Activated CD8-positive, alpha-beta memory T cell treated with anti-CD3 and anti-CD28 coated beads, Interleukin-2, amount 10 ng/mL, durations not matched to agents 7 days and 5 days (primary cell): Measurements from ENCODE around the gene GNPNAT1. TPM values are rescaled to one million over a fixed set of nuclear protein-coding genes. Genes with fewer than 3 reads are reported as not detected.
A peak's percentile ranks its signal among the peaks of the same experiment; 100 is the strongest.

ENCODE experiments used
- ATAC-seq: fragments of 150-1000 bp; cut with Tn5 transposase; one replicate; pipeline ENCODE4 v1.10.0; 2021; ENCODE audit warnings: moderate library complexity
- CTCF ChIA-PET: fragments of 350-600 bp; sonication (Branson Sonifier 250); formaldehyde crosslinking; loops from one replicate; lab custom pipeline; 2021; ENCODE audit warnings: antibody characterized with exemption; lab: Charles Lee
- DNase-seq: peaks from one replicate; pipeline ENCODE4 v3.0.0-alpha.2; 2020
- H3K27ac Mint-ChIP-seq: one replicate; pipeline ENCODE4 v1.8.0; 2021; ENCODE audit warnings: mild to moderate bottlenecking, mixed read lengths
- H3K27me3 Mint-ChIP-seq: one replicate; pipeline ENCODE4 v1.8.0; 2021; ENCODE audit warnings: mixed read lengths
- H3K36me3 Mint-ChIP-seq: one replicate; pipeline ENCODE4 v1.8.0; 2021; ENCODE audit warnings: mild to moderate bottlenecking, mixed read lengths
- H3K4me1 Mint-ChIP-seq: one replicate; pipeline ENCODE4 v1.8.0; 2021; ENCODE audit warnings: mixed read lengths
- H3K4me3 Mint-ChIP-seq: one replicate; pipeline ENCODE4 v1.8.0; 2021; ENCODE audit warnings: mild to moderate bottlenecking, moderate library complexity, mixed read lengths
- H3K9me3 Mint-ChIP-seq: one replicate; pipeline ENCODE4 v1.8.0; 2022; ENCODE audit warnings: low read depth, mixed read lengths
- total RNA-seq, 2 experiments: library from RNA; stranded (reverse); gene quantifications; one replicate each; pipeline ENCODE4 v1.2.3, GENCODE V29; 2021

The GNPNAT1 gene
- total RNA-seq, 2 experiments from 2014 or later = 11.9 to 13.7 TPM

- CTCF ChIA-PET = interaction anchor here (1.1 kb wide), 1 partner anchor 155 kb away, joined by 3 read pairs; no protein-coding TSS in a partner anchor
- no peaks in the 10 kb centered on the region for H3K9me3 Mint-ChIP-seq
- DNase-seq = no peak
- H3K4me1 Mint-ChIP-seq = peaks cover 4% of the 10 kb centered on the region
- H3K27me3 Mint-ChIP-seq = peaks cover 3% of the 10 kb centered on the region
- no peak overlapping the region for H3K27ac Mint-ChIP-seq
- no peak overlapping the region for H3K4me3 Mint-ChIP-seq
- no peaks in the 10 kb centered on the region for H3K36me3 Mint-ChIP-seq
- no peak for ATAC-seq
Observed at GRCh38 chr14:52806115-52806514, 14.7 kb upstream of the GNPNAT1 start.

GRCh38 chr14:52802597-52802996, 11.2 kb upstream of the GNPNAT1 start:
- CTCF ChIA-PET = interaction anchor here (1.0 kb wide), 1 partner anchor 275 kb away, joined by 3 read pairs; no protein-coding TSS in a partner anchor
- Mint-ChIP-seq H3K36me3 (no peaks in the 10 kb centered on the region), H3K27me3 (peaks cover 3% of the 10 kb centered on the region), H3K4me1 (peaks cover 7% of the 10 kb centered on the region), H3K4me3 (no peak overlapping the region), H3K9me3 (no peaks in the 10 kb centered on the region), H3K27ac (no peak overlapping the region)
- ATAC-seq (no peak), DNase-seq (no peak)

- Mint-ChIP-seq H3K27me3 (peaks cover 3% of the 10 kb centered on the region), H3K27ac (no peak overlapping the region), H3K4me3 (no peak overlapping the region), H3K36me3 (peaks cover 4% of the 10 kb centered on the region), H3K4me1 (peaks cover 9% of the 10 kb centered on the region), H3K9me3 (no peaks in the 10 kb centered on the region)
- CTCF ChIA-PET = no interaction called here
- peak; percentile 51 for ATAC-seq
- DNase-seq = no peak
Observed at GRCh38 chr14:52801014-52801712, 9.8 kb upstream of the GNPNAT1 start.

- no peak overlapping the region for H3K27ac Mint-ChIP-seq
- H3K27me3 Mint-ChIP-seq = peaks cover 3% of the 10 kb centered on the region
- H3K4me3 Mint-ChIP-seq = no peak overlapping the region
- peaks cover 9% of the 10 kb centered on the region for H3K4me1 Mint-ChIP-seq
- peaks cover 5% of the 10 kb centered on the region for H3K36me3 Mint-ChIP-seq
- H3K9me3 Mint-ChIP-seq = no peaks in the 10 kb centered on the region
- CTCF ChIA-PET = no interaction called here
- DNase-seq = no peak
- no peak for ATAC-seq
Observed at GRCh38 chr14:52798826-52799225, 7.4 kb upstream of the GNPNAT1 start.

GRCh38 chr14:52797653-52798052, 6.2 kb upstream of the GNPNAT1 start:
- Mint-ChIP-seq H3K4me1 (peaks cover 9% of the 10 kb centered on the region), H3K36me3 (peaks cover 5% of the 10 kb centered on the region), H3K27ac (no peak overlapping the region), H3K27me3 (peaks cover 3% of the 10 kb centered on the region), H3K4me3 (no peak overlapping the region), H3K9me3 (no peaks in the 10 kb centered on the region)
- ATAC-seq (no peak), DNase-seq (no peak)
- CTCF ChIA-PET = no interaction called here

GRCh38 chr14:52793061-52793460, 1.7 kb upstream of the GNPNAT1 start:
- Mint-ChIP-seq H3K9me3 (no peaks in the 10 kb centered on the region), H3K36me3 (peaks cover 7% of the 10 kb centered on the region), H3K27ac (no peak overlapping the region), H3K4me3 (no peak overlapping the region), H3K4me1 (peaks cover 40% of the 10 kb centered on the region), H3K27me3 (no peaks in the 10 kb centered on the region)
- CTCF ChIA-PET = no interaction called here
- no peak for DNase-seq
- ATAC-seq = no peak

- Mint-ChIP-seq H3K4me3 (peak overlapping the region; percentile 87), H3K36me3 (peaks cover 8% of the 10 kb centered on the region), H3K27ac (peak overlapping the region; percentile 66), H3K4me1 (peaks cover 36% of the 10 kb centered on the region), H3K9me3 (no peaks in the 10 kb centered on the region), H3K27me3 (no peaks in the 10 kb centered on the region)
- CTCF ChIA-PET = interaction anchor here (0.6 kb wide), 1 partner anchor 30 kb away, joined by 4 read pairs; no protein-coding TSS in a partner anchor
- ATAC-seq = no peak
- no peak for DNase-seq
Observed at GRCh38 chr14:52792097-52792415, 649 bp upstream of the GNPNAT1 start.

GRCh38 chr14:52790756-52791222, 618 bp downstream of the GNPNAT1 start:
- Mint-ChIP-seq H3K4me3 (peak overlapping the region; percentile 87), H3K9me3 (no peaks in the 10 kb centered on the region), H3K4me1 (peaks cover 37% of the 10 kb centered on the region), H3K27me3 (no peaks in the 10 kb centered on the region), H3K36me3 (peaks cover 9% of the 10 kb centered on the region), H3K27ac (peak overlapping the region; percentile 77)
- ATAC-seq (no peak), DNase-seq (no peak)
- CTCF ChIA-PET = interaction anchor here (0.7 to 1.3 kb wide), 2 partner anchors 17 to 61 kb away, joined by 3 read pairs; partner anchors contain the start of gene STYX

- no peak for ATAC-seq
- Mint-ChIP-seq H3K27me3 (no peaks in the 10 kb centered on the region), H3K36me3 (peaks cover 9% of the 10 kb centered on the region), H3K4me3 (peak overlapping the region; percentile 87), H3K27ac (peak overlapping the region; percentile 77), H3K9me3 (no peaks in the 10 kb centered on the region), H3K4me1 (peaks cover 37% of the 10 kb centered on the region)
- DNase-seq = no peak
- CTCF ChIA-PET = interaction anchor here (0.7 to 1.3 kb wide), 2 partner anchors 16 to 60 kb away, joined by 3 read pairs; partner anchors contain the start of gene STYX
Observed at GRCh38 chr14:52790011-52790755, 1.2 kb downstream of the GNPNAT1 start.

GRCh38 chr14:52789118-52789517, 2.3 kb downstream of the GNPNAT1 start:
- CTCF ChIA-PET = no interaction called here
- Mint-ChIP-seq H3K27me3 (no peaks in the 10 kb centered on the region), H3K4me3 (no peak overlapping the region), H3K4me1 (peaks cover 37% of the 10 kb centered on the region), H3K27ac (no peak overlapping the region), H3K36me3 (peaks cover 9% of the 10 kb centered on the region), H3K9me3 (no peaks in the 10 kb centered on the region)
- DNase-seq (no peak), ATAC-seq (no peak)

GRCh38 chr14:52786887-52787286, 4.5 kb downstream of the GNPNAT1 start:
- no peak overlapping the region for H3K27ac Mint-ChIP-seq
- no peaks in the 10 kb centered on the region for H3K9me3 Mint-ChIP-seq
- ATAC-seq (no peak), DNase-seq (no peak)
- CTCF ChIA-PET = no interaction called here
- no peaks in the 10 kb centered on the region for H3K27me3 Mint-ChIP-seq
- H3K4me3 Mint-ChIP-seq = no peak overlapping the region
- H3K4me1 Mint-ChIP-seq = peaks cover 31% of the 10 kb centered on the region
- peaks cover 7% of the 10 kb centered on the region for H3K36me3 Mint-ChIP-seq

- no peak for DNase-seq
- H3K4me3 Mint-ChIP-seq = no peak overlapping the region
- CTCF ChIA-PET = no interaction called here
- no peak overlapping the region for H3K27ac Mint-ChIP-seq
- H3K4me1 Mint-ChIP-seq = peaks cover 3% of the 10 kb centered on the region
- no peaks in the 10 kb centered on the region for H3K9me3 Mint-ChIP-seq
- H3K36me3 Mint-ChIP-seq = peaks cover 7% of the 10 kb centered on the region
- ATAC-seq = no peak
- no peaks in the 10 kb centered on the region for H3K27me3 Mint-ChIP-seq
Observed at GRCh38 chr14:52783206-52783605, 8.2 kb downstream of the GNPNAT1 start.

- Mint-ChIP-seq H3K4me1 (peaks cover 1% of the 10 kb centered on the region), H3K36me3 (peaks cover 4% of the 10 kb centered on the region), H3K27ac (no peak overlapping the region), H3K4me3 (no peak overlapping the region), H3K27me3 (no peaks in the 10 kb centered on the region), H3K9me3 (no peaks in the 10 kb centered on the region)
- DNase-seq = no peak
- CTCF ChIA-PET = interaction anchor here (0.5 kb wide), 1 partner anchor 1471 kb away, joined by 3 read pairs; no protein-coding TSS in a partner anchor
- no peak for ATAC-seq
Observed at GRCh38 chr14:52781629-52782028, 9.8 kb downstream of the GNPNAT1 start.
